ENCODE measurements around the gene GIPC1. TPM values are rescaled to one million over a fixed set of nuclear protein-coding genes. Genes with fewer than 3 reads are reported as not detected.
A peak's percentile ranks its signal among the peaks of the same experiment; 100 is the strongest.

The GIPC1 gene
- polyA plus RNA-seq, 1 donor: 49.8 TPM

- DNase-seq: no peak
Observed at GRCh38 chr19:14434543-14435319, 61.2 kb downstream of the GIPC1 start.

GRCh38 chr19:14433554-14434501, 62.1 kb downstream of the GIPC1 start:
- DNase-seq: no peak

DNA sequence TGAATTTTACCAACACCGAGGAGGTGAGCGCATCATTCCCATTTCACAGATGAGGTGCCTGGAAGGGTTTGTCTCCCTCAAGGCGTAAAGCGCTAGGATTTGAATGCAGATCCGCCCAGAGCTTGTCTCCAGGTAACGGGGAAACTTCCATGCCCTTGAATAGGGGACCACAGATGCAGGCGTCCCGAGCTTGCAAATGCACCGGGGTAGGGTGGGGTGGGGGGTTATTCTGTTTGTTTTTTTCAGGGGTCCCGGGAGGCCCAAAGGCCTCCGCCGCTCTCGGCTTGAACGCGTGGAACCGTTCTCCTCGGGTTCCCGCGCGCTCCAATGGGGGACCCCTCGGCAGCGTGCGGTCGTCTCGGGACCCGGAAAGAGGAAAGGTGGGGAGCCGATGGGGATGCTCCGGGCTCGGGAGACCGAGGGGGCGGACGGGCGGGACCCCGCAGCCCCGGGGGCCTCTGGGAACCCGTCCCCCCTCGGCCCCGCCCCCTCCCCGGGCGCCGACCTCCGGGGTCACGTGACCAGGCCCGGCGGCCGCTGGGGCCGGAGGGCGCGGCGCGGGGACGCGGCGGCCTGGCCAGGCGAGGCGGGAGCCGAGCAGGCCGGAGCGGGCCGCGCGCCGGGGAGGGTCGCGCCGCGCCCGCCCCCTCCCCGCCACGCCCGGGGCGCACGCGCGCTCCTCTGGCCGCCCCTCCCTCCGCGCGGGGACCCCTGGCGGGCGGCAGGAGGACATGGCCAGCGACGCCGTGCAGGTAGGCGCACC, 63.0 kb downstream of the GIPC1 start, which contains the start of gene PKN1:
PKN1 (plus strand) TSS at position 516 of the 763 bp plus-strand sequence; CDS start at position 732, 216 bp downstream.
- DNase-seq: peak; percentile 64

- no peak for DNase-seq
Observed at GRCh38 chr19:14430712-14431111, 65.2 kb downstream of the GIPC1 start.

DNA sequence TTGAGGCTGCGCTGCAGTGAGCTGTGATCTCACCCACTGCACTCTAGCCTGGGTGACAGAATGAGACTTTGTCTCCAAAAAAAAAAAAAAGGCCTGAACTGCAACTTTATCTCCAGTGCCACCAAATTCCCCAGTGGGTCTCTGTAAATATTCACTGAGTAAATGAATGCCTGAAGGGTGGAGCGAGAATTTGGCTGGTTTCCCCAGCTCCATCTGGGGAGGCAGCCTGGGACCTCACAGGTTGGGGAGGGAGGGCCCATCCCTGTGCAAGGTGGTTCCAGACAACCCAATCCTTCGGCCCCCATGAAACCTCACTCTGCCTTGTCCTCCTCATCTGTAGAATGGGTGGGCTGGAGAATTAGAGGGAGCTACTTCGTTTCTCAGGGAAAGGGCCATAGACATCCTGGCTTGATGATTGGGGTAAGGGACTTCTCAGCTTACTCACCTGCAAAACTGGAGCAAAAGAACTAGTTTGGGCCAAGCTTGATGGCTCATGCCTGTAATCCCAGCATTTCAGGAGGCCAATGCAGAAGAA, 67.0 kb downstream of the GIPC1 start:
- DNase-seq: no peak

Other genes starting within 250 kb of the GIPC1 start
- 72.3 TPM for gene ADGRE5, start 114.7 kb downstream of the GIPC1 start, polyA plus RNA-seq (ENCODE audit: insufficient read length)
- 44.1 TPM for gene DDX39A, start 76.8 kb downstream of the GIPC1 start, polyA plus RNA-seq (ENCODE audit: insufficient read length)
- 83.6 TPM for gene PKN1, start 62.8 kb downstream of the GIPC1 start, polyA plus RNA-seq (ENCODE audit: insufficient read length)
- gene PTGER1, start 20.8 kb downstream of the GIPC1 start, polyA plus RNA-seq (ENCODE audit: insufficient read length): not detected
- 84.5 TPM for gene DNAJB1, start 22.3 kb upstream of the GIPC1 start, polyA plus RNA-seq (ENCODE audit: insufficient read length)
- 155 TPM for gene TECR, start 33.5 kb upstream of the GIPC1 start, polyA plus RNA-seq (ENCODE audit: insufficient read length)
- 149 TPM for gene NDUFB7, start 75.9 kb upstream of the GIPC1 start, polyA plus RNA-seq (ENCODE audit: insufficient read length)
- gene CLEC17A, start 87.0 kb upstream of the GIPC1 start, polyA plus RNA-seq (ENCODE audit: insufficient read length): not detected
- gene ADGRE3, start 178.7 kb upstream of the GIPC1 start, polyA plus RNA-seq (ENCODE audit: insufficient read length): not detected
- 22.5 TPM for gene ZNF333, start 193.9 kb upstream of the GIPC1 start, polyA plus RNA-seq (ENCODE audit: insufficient read length)